IMR-90 (cell line): ENCODE measurements around the gene TAS2R38. TPM values are rescaled to one million over a fixed set of nuclear protein-coding genes. Genes with fewer than 3 reads are reported as not detected.

Experiments used
- ATAC-seq: fragments of 200-7000 bp; cut with Tn5 transposase; 2 replicates; pipeline ENCODE4 v1.9.1; 2020; ENCODE audit warnings: low read depth, mild to moderate bottlenecking, moderate library complexity
- BruUV-seq: library from RNA; stranded (reverse); fragments of 400-500 nt; replicated peaks from 2 replicates; lab custom pipeline; 2021; lab: Mats Ljungman, UMichigan
- CTCF ChIA-PET: fragments of 300-600 bp; formaldehyde crosslinking; extraction: SDS; loops from one replicate; lab custom pipeline; 2021; ENCODE audit warnings: antibody characterized with exemption; lab: Yijun Ruan, JAX
- POLR2A ChIA-PET: fragments of 300-600 bp; sonication (Branson Sonifier 250); formaldehyde crosslinking; loops from one replicate; lab custom pipeline; 2022; ENCODE audit warnings: antibody characterized with exemption; ENCODE audit not compliant: unreplicated experiment; lab: Charles Lee
- DNase-seq: peaks from one replicate; pipeline ENCODE4 v3.0.0; 2013
- H2AFZ ChIP-seq: replicated peaks from 2 replicates; pipeline ENCODE3; 2013; ENCODE audit warnings: low read length, mild to moderate bottlenecking; ENCODE audit not compliant: poor library complexity
- H2AK5ac ChIP-seq: 2 replicates; pipeline ENCODE4 v1.6.1; 2013; ENCODE audit warnings: low read depth, low read length, inconsistent platforms
- H2AK9ac ChIP-seq: replicated peaks from 2 replicates; pipeline ENCODE3; 2013; ENCODE audit warnings: mild to moderate bottlenecking, low read depth, low read length, moderate library complexity; ENCODE audit not compliant: poor library complexity
- H2BK120ac ChIP-seq: 2 replicates; pipeline ENCODE4 v1.6.1; 2013; ENCODE audit warnings: low read depth, low read length, inconsistent platforms
- H2BK15ac ChIP-seq: 3 replicates; pipeline ENCODE4 v1.6.1; 2013; ENCODE audit warnings: low read depth, low read length, inconsistent platforms
- H2BK20ac ChIP-seq: 2 replicates; pipeline ENCODE4 v1.6.1; 2013; ENCODE audit warnings: low read depth, mild to moderate bottlenecking, inconsistent platforms, low read length, moderate library complexity
- H2BK5ac ChIP-seq: 2 replicates; pipeline ENCODE4 v1.6.1; 2013; ENCODE audit warnings: mild to moderate bottlenecking, low read depth, low read length, inconsistent platforms; ENCODE audit not compliant: poor library complexity, severe bottlenecking
- H3K14ac ChIP-seq: replicated peaks from 2 replicates; pipeline ENCODE4 v1.6.1; 2013; ENCODE audit warnings: low read depth, low read length, inconsistent platforms
- H3K18ac ChIP-seq: 2 replicates; pipeline ENCODE4 v1.6.1; 2013; ENCODE audit warnings: low read depth, low read length, control low read depth
- H3K23ac ChIP-seq: 2 replicates; pipeline ENCODE4 v1.6.1; 2013; ENCODE audit warnings: low read depth, low read length, inconsistent platforms
- H3K27ac ChIP-seq: 2 replicates; pipeline ENCODE4 v1.5.1; 2013; ENCODE audit warnings: mild to moderate bottlenecking, control low read depth, low read length; ENCODE audit not compliant: insufficient read depth
- H3K27me3 ChIP-seq: 2 replicates; pipeline ENCODE4 v1.6.1; 2013; ENCODE audit warnings: low read length; ENCODE audit not compliant: control insufficient read depth, insufficient read depth
- H3K36me3 ChIP-seq: 2 replicates; pipeline ENCODE4 v1.6.1; 2013; ENCODE audit warnings: low read length, mixed read lengths; ENCODE audit not compliant: control insufficient read depth, insufficient read depth
- H3K4ac ChIP-seq: 2 replicates; pipeline ENCODE4 v1.6.1; 2013; ENCODE audit warnings: low read depth, low read length, inconsistent platforms
- H3K4me1 ChIP-seq: 2 replicates; pipeline ENCODE4 v1.6.1; 2013; ENCODE audit warnings: low read length, mixed read lengths; ENCODE audit not compliant: control insufficient read depth, insufficient read depth
- H3K4me2 ChIP-seq: 2 replicates; pipeline ENCODE4 v1.6.1; 2013; ENCODE audit warnings: low read depth, mild to moderate bottlenecking, control low read depth, low read length, moderate library complexity
- H3K4me3 ChIP-seq: 2 replicates; pipeline ENCODE4 v1.5.1; 2013; ENCODE audit warnings: low read depth, mild to moderate bottlenecking, control low read depth, low read length, moderate library complexity; ENCODE audit not compliant: insufficient read depth
- H3K56ac ChIP-seq: 2 replicates; pipeline ENCODE4 v1.6.1; 2013; ENCODE audit warnings: low read length, inconsistent platforms; ENCODE audit not compliant: insufficient read depth; ENCODE audit errors: extremely low read depth
- H3K79me1 ChIP-seq, 2 experiments: 2 replicates each; pipeline ENCODE4 v1.6.1; 2013; ENCODE audit warnings: low read length in 2 of 2, inconsistent platforms in 1 of 2, low read depth in 1 of 2
- H3K9ac ChIP-seq: 2 replicates; pipeline ENCODE4 v1.6.1; 2013; ENCODE audit warnings: low read depth, low read length, control low read depth
- H3K9me1 ChIP-seq: 2 replicates; pipeline ENCODE4 v1.6.1; 2013; ENCODE audit warnings: low read length, inconsistent platforms; ENCODE audit not compliant: insufficient read depth
- H3K9me3 ChIP-seq: 2 replicates; pipeline ENCODE4 v1.6.1; 2013; ENCODE audit warnings: low read length; ENCODE audit not compliant: control insufficient read depth, insufficient read depth
- H4K20me1 ChIP-seq: 2 replicates; pipeline ENCODE4 v1.6.1; 2013; ENCODE audit warnings: low read length, inconsistent platforms; ENCODE audit not compliant: insufficient read depth
- H4K5ac ChIP-seq: 2 replicates; pipeline ENCODE4 v1.6.1; 2013; ENCODE audit warnings: mild to moderate bottlenecking, low read depth, low read length, control low read depth
- H4K8ac ChIP-seq, 2 experiments: 2 replicates each; pipeline ENCODE4 v1.6.1; 2013; ENCODE audit warnings: low read depth in 2 of 2, low read length in 2 of 2, control low read depth in 1 of 2, inconsistent platforms in 1 of 2
- H4K91ac ChIP-seq: 2 replicates; pipeline ENCODE4 v1.6.1; 2013; ENCODE audit warnings: low read depth, low read length, inconsistent platforms; ENCODE audit not compliant: insufficient read depth
- BHLHE40 ChIP-seq: fragments of 150-350 bp; IDR thresholded peaks from 2 replicates; pipeline ENCODE4 v1.6.1; 2016; ENCODE audit warnings: mild to moderate bottlenecking, low read depth, low read length
- CEBPB ChIP-seq: IDR thresholded peaks from 2 replicates; pipeline ENCODE4 v1.6.1; 2012; ENCODE audit warnings: low read depth, low read length, improper control_type of control experiment
- CHD1 ChIP-seq: IDR thresholded peaks from 2 replicates; pipeline ENCODE4 v1.6.1; 2012; ENCODE audit warnings: low read depth, low read length, improper control_type of control experiment
- FOS ChIP-seq: fragments of 150-350 bp; IDR thresholded peaks from 2 replicates; pipeline ENCODE4 v1.6.1; 2016; ENCODE audit warnings: low read depth, low read length
- MAFK ChIP-seq: IDR thresholded peaks from 2 replicates; pipeline ENCODE4 v1.6.1; 2012; ENCODE audit warnings: low read depth, low read length, improper control_type of control experiment
- MAZ ChIP-seq: IDR thresholded peaks from 2 replicates; pipeline ENCODE4 v1.6.1; 2012; ENCODE audit warnings: low read depth, mild to moderate bottlenecking, low read length, improper control_type of control experiment, moderate library complexity, borderline replicate concordance
- MXI1 ChIP-seq: IDR thresholded peaks from 2 replicates; pipeline ENCODE4 v1.6.1; 2012; ENCODE audit warnings: low read depth, mild to moderate bottlenecking, low read length, moderate library complexity, borderline replicate concordance
- NFE2L2 ChIP-seq: fragments of 150-350 bp; IDR thresholded peaks from 2 replicates; pipeline ENCODE4 v1.6.1; 2016; ENCODE audit warnings: low read depth, mild to moderate bottlenecking, low read length
- RAD21 ChIP-seq: IDR thresholded peaks from 2 replicates; pipeline ENCODE4 v1.6.1; 2012; ENCODE audit warnings: low read length, improper control_type of control experiment
- RCOR1 ChIP-seq: IDR thresholded peaks from 2 replicates; pipeline ENCODE4 v1.6.1; 2012; ENCODE audit warnings: mild to moderate bottlenecking, low read length, improper control_type of control experiment; ENCODE audit not compliant: insufficient replicate concordance
- SMC3 ChIP-seq: fragments of 150-350 bp; IDR thresholded peaks from 2 replicates; pipeline ENCODE4 v1.6.1; 2016; ENCODE audit warnings: low read depth, mild to moderate bottlenecking, antibody characterized with exemption, low read length, moderate library complexity
- WGBS, 2 experiments: methylation state at CpG; one replicate each; pipeline versions ENCODE4 v1.1.5 to v1.1.7; 2013; ENCODE audit warnings: missing lambda C conversion rate in 2 of 2; ENCODE audit not compliant: insufficient read length in 1 of 2; ENCODE audit errors: extremely low coverage in 2 of 2; 5-methylcytosine and 5-hydroxymethylcytosine counted together
- dilution Hi-C: fragments of 300-500 bp; cut with HindIII; formaldehyde crosslinking; loops from one replicate; pipeline ENCODE4 v1.14.3; 2018; ENCODE audit warnings: low sequenced_read_pairs; ENCODE audit not compliant: unreplicated experiment
- in situ Hi-C: fragments of 300-500 bp; cut with MboI; formaldehyde crosslinking; loops from 3 replicates; pipeline ENCODE4 v1.14.3; 2019; ENCODE audit warnings: low sequenced_read_pairs, inconsistent platforms, mixed read lengths
- intact Hi-C: fragments of 100-400 bp; cut with micrococcal nuclease; formaldehyde crosslinking; loops from 2 replicates; pipeline ENCODE4 v1.10.0; 2022
- polyA plus RNA-seq, 3 experiments: library from polyadenylated mRNA; depleted of rRNA; stranded (reverse); fragments of >200 nt; gene quantifications; 2 replicates each; pipeline ENCODE4 v1.2.3, GENCODE V29; 2012; ENCODE audit warnings: low replicate concordance in 1 of 3
- total RNA-seq: library from RNA; depleted of rRNA; stranded (reverse); fragments of >200 nt; gene quantifications from 2 replicates; pipeline ENCODE4 v1.2.3, GENCODE V29; 2012
- TF ChIP-seq, protein P1 (sequence below): fragments of 150-350 bp; IDR thresholded peaks from 2 replicates; pipeline ENCODE4 v1.6.1; 2017; ENCODE audit warnings: mild to moderate bottlenecking, antibody characterized with exemption, low read length, low read depth
- TF ChIP-seq, protein P2 (sequence below): fragments of 150-350 bp; IDR thresholded peaks from 2 replicates; pipeline ENCODE4 v1.6.1; 2016; ENCODE audit warnings: low read depth, mild to moderate bottlenecking, low read length, moderate library complexity, borderline replicate concordance
- TF ChIP-seq, protein P3 (sequence below): conservative IDR thresholded peaks from 2 replicates; pipeline ENCODE4 v1.5.1; 2012; ENCODE audit warnings: mild to moderate bottlenecking, low read depth, low read length, improper control_type of control experiment

Gene TAS2R38
- total and polyA plus RNA-seq, 2 of the 4 experiments (the other 2 are of a cell fraction): not detected

DNA sequence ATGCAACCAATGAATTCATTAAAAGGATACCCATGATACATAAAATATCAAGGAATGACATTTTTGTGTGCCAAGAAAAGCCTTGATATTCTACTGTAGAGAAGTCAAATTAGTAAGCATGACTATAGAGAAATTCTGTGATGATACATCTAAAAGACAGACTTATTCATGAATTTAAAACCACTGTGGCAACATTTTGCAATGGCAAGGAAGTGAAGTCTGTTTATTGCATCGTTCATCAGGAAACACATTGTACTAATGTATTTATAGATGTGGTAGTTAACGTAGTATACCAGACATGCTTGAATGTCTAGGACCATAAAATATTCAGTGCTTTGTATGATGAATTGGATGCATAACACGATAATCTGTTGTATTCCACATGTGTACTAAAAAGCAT lies 17.5 kb downstream of the TAS2R38 start:
- H2BK20ac ChIP-seq: no peak overlapping the region
- no peaks in the 10 kb centered on the region for H4K20me1 ChIP-seq
- H4K8ac ChIP-seq: no peak overlapping the region
- no peak overlapping the region for H3K56ac ChIP-seq
- no peaks in the 10 kb centered on the region for H3K79me1 ChIP-seq
- H3K9me1 ChIP-seq: no peaks in the 10 kb centered on the region
- H3K4ac ChIP-seq: no peak overlapping the region
- ATAC-seq (no peak), DNase-seq (no peak)
- no peak overlapping the region for H3K9ac ChIP-seq
- in situ Hi-C loops: no loop called here
- no peak overlapping the region for H2BK120ac ChIP-seq
- ChIA-PET POLR2A (no interaction called here), CTCF (no interaction called here)
- H3K4me2 ChIP-seq: no peak overlapping the region
- H3K14ac ChIP-seq: no peak overlapping the region
- peaks cover 7% of the 10 kb centered on the region for H3K9me3 ChIP-seq
- H2AK9ac ChIP-seq: no peak overlapping the region
- no peak overlapping the region for H3K18ac ChIP-seq
- no peak overlapping the region for H4K91ac ChIP-seq
- dilution Hi-C loops: no loop called here
- no peaks in the 10 kb centered on the region for H3K4me1 ChIP-seq
- no TSS peak for BruUV-seq
- intact Hi-C loops: no loop called here
- no peak overlapping the region for H2BK15ac ChIP-seq
- H3K27ac ChIP-seq: no peak overlapping the region
- H2AK5ac ChIP-seq: no peak overlapping the region
- TF ChIP-seq CHD1: no peak
- TF ChIP-seq RCOR1: no peak
- no peak for TF ChIP-seq MXI1
- TF ChIP-seq MAFK: no peak
- no peak for TF ChIP-seq NFE2L2
- TF ChIP-seq, protein P1, sequence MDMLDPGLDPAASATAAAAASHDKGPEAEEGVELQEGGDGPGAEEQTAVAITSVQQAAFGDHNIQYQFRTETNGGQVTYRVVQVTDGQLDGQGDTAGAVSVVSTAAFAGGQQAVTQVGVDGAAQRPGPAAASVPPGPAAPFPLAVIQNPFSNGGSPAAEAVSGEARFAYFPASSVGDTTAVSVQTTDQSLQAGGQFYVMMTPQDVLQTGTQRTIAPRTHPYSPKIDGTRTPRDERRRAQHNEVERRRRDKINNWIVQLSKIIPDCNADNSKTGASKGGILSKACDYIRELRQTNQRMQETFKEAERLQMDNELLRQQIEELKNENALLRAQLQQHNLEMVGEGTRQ: no peak
- TF ChIP-seq CEBPB: no peak
- TF ChIP-seq SMC3: no peak
- no peak for TF ChIP-seq FOS
- TF ChIP-seq MAZ: no peak
- TF ChIP-seq, protein P2, sequence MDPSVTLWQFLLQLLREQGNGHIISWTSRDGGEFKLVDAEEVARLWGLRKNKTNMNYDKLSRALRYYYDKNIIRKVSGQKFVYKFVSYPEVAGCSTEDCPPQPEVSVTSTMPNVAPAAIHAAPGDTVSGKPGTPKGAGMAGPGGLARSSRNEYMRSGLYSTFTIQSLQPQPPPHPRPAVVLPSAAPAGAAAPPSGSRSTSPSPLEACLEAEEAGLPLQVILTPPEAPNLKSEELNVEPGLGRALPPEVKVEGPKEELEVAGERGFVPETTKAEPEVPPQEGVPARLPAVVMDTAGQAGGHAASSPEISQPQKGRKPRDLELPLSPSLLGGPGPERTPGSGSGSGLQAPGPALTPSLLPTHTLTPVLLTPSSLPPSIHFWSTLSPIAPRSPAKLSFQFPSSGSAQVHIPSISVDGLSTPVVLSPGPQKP: no peak
- TF ChIP-seq, protein P3, sequence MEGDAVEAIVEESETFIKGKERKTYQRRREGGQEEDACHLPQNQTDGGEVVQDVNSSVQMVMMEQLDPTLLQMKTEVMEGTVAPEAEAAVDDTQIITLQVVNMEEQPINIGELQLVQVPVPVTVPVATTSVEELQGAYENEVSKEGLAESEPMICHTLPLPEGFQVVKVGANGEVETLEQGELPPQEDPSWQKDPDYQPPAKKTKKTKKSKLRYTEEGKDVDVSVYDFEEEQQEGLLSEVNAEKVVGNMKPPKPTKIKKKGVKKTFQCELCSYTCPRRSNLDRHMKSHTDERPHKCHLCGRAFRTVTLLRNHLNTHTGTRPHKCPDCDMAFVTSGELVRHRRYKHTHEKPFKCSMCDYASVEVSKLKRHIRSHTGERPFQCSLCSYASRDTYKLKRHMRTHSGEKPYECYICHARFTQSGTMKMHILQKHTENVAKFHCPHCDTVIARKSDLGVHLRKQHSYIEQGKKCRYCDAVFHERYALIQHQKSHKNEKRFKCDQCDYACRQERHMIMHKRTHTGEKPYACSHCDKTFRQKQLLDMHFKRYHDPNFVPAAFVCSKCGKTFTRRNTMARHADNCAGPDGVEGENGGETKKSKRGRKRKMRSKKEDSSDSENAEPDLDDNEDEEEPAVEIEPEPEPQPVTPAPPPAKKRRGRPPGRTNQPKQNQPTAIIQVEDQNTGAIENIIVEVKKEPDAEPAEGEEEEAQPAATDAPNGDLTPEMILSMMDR: no peak
- no peak for TF ChIP-seq RAD21
- TF ChIP-seq BHLHE40: no peak
- H2BK5ac ChIP-seq: no peak overlapping the region
- no peak overlapping the region for H3K23ac ChIP-seq
- WGBS, 2 experiments: no CpG with 5 or more reads among the region's 3 CpGs
- H3K36me3 ChIP-seq: no peaks in the 10 kb centered on the region
- no peak overlapping the region for H4K5ac ChIP-seq
- no peak overlapping the region for H2AFZ ChIP-seq
- no peaks in the 10 kb centered on the region for H3K27me3 ChIP-seq
- no peak overlapping the region for H3K4me3 ChIP-seq
